GM20000 (cell line): Measurements from ENCODE around the gene P2RX6.

Source experiments
- DNase-seq: peaks from one replicate; pipeline ENCODE4 v3.0.0; 2012; ENCODE audit warnings: low spot score
- TF ChIP-seq, protein P1 (sequence below): IDR thresholded peaks from 2 replicates; pipeline ENCODE4 v1.5.1; 2012; ENCODE audit warnings: mild to moderate bottlenecking, control low read depth; ENCODE audit errors: extremely low read depth, missing control alignments

The P2RX6 gene

DNA sequence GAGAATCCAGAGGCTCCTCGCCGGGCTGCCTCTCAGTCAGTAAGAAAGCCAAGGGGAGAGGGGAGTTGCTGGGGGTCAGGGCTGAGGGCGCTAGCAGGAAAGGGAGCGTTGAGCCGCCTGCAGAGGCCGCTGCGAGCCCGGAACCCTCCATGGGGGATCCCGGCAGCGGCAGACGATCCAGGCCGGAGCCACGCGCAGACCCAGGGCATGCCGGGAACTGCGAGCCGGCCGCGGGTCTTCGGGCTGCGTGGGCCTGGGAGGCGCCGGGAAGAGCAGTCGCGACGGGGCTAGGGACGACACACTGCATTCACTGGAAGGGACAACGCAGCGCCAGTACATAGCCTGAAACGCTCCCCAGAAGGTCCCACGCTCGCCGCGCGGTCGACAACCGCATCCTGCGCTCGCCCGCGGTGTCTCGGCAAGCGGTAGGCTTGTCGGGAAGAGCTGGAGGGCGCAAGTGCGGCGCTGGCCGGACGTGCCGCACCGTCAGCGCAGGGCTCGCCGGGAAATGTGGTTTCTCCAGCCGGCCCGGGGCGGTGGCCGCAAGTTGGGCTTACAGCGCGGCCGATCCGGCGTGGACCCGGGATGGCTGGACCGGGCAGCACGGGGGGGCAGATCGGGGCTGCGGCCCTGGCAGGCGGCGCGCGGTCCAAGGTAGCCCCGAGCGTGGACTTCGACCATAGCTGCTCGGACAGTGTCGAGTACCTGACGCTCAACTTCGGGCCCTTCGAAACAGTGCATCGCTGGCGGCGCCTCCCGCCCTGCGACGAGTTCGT, 33.0 kb upstream of the P2RX6 start, which contains the start of gene LZTR1:
LZTR1 (plus strand) TSS at position 511 of the 776 bp plus-strand sequence; CDS start at position 586, 75 bp downstream.
- DNase-seq = peak; percentile 94
- TF ChIP-seq, protein P1, sequence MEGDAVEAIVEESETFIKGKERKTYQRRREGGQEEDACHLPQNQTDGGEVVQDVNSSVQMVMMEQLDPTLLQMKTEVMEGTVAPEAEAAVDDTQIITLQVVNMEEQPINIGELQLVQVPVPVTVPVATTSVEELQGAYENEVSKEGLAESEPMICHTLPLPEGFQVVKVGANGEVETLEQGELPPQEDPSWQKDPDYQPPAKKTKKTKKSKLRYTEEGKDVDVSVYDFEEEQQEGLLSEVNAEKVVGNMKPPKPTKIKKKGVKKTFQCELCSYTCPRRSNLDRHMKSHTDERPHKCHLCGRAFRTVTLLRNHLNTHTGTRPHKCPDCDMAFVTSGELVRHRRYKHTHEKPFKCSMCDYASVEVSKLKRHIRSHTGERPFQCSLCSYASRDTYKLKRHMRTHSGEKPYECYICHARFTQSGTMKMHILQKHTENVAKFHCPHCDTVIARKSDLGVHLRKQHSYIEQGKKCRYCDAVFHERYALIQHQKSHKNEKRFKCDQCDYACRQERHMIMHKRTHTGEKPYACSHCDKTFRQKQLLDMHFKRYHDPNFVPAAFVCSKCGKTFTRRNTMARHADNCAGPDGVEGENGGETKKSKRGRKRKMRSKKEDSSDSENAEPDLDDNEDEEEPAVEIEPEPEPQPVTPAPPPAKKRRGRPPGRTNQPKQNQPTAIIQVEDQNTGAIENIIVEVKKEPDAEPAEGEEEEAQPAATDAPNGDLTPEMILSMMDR = peak; percentile 76

DNA sequence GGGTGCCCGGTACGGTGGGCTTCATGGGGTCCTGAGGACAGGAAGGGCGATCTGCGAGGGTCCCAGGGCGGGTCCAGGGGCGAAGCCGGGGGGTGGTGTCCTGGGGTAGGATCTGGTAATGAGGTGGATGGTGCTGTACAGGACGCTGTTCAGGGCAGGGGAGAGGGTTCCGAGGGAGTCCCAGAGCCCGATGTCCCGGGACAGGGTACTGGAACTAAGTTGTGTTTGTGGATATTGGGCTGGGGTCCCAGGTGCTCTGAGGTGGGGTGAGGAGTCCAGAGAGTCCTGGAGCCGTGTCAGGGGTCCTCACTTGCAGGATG, 32.4 kb upstream of the P2RX6 start:
- TF ChIP-seq, protein P1 = no peak

DNA sequence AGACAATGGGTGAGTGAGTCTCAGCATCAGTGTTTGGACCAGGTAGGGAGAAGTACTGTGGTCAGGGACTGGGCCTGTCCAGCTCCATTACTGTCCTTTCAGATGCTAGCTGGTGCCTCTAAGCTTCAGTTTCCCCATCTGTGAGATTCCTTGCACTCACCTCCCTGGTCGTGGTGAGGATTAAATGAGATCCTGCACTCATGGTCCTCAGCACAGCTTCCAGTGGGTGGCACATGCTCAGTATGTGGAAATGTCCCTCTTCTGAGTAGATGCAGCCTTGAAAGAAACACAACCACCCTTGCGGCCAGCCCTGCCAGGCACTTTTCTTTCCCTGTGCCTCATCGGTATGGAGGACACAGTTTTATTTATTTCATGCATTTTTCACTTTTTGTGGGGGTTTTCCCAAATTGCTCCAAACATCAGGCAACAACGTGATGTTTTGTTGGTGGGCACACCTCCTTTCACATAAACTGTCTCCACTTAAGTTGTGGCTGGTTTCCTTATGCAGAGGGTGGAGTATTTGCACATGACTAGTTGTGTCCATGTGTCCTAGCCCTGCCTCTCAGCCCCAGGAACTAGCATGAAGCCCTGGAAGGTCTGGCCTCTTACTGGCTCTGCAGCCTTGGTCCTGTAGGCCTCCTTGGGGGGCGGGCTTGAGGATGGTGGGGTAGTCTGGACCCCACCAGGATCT, 31.7 kb upstream of the P2RX6 start:
- TF ChIP-seq, protein P1 = no peak
- DNase-seq = no peak

More for the DNA sequence above, 32.4 kb upstream of the P2RX6 start:
- no peak for DNase-seq

DNA sequence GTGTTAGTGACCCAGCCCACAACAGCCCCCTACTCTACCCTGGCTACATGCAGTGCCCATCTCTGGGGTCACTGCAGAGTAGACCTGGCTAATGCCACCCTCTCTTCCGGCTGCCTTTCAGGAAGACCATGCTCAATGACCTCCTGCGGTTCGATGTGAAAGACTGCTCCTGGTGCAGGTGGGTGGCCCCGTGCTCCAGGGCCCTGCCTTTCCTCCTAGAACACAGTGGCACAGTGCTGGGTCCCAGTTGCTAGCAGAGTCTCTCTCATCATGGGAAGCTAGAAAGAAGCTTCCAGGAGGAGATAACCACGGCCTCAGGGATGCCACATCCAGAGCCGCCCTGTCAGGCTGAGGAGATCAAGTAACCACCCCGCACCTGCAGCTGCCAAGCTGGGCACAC, 29.2 kb upstream of the P2RX6 start:
- TF ChIP-seq, protein P1 = no peak
- no peak for DNase-seq

DNA sequence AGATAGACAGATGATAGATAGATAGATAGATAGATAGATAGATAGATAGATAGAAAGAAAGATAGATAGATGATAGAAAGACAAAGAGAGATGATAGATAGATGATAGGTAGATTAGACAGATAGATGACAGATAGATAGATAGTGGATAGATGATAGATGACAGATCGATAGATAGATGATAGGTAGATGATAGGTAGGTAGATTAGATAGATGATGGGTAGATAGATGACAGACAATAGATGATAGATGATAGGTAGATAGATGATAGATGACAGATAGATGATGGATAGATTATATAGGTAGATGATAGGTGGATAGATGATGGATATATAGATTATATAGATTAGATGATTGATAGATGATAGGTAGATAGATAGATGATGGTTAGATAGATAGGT, 28.6 kb upstream of the P2RX6 start:
- DNase-seq = no peak
- TF ChIP-seq, protein P1 = no peak

DNA sequence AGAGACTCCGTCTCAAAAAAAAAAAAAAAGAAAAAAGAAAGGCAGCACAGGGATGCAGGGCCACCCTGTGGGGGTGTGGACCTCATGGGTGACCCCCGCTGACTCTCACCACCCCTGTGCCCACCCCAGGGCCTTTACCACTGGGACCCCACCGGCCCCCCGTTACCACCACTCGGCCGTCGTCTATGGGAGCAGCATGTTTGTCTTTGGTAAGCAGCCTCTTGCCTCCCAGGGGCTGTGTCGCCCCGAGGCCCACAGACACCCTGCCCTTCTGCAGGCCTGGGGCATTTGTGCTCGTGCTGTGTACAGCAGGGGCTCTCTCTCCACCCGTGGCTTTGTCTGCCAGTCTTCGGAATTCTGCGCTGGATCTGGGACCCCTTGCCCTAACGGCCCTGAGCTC, 27.6 kb upstream of the P2RX6 start:
- no peak for DNase-seq
- TF ChIP-seq, protein P1 = no peak

DNA sequence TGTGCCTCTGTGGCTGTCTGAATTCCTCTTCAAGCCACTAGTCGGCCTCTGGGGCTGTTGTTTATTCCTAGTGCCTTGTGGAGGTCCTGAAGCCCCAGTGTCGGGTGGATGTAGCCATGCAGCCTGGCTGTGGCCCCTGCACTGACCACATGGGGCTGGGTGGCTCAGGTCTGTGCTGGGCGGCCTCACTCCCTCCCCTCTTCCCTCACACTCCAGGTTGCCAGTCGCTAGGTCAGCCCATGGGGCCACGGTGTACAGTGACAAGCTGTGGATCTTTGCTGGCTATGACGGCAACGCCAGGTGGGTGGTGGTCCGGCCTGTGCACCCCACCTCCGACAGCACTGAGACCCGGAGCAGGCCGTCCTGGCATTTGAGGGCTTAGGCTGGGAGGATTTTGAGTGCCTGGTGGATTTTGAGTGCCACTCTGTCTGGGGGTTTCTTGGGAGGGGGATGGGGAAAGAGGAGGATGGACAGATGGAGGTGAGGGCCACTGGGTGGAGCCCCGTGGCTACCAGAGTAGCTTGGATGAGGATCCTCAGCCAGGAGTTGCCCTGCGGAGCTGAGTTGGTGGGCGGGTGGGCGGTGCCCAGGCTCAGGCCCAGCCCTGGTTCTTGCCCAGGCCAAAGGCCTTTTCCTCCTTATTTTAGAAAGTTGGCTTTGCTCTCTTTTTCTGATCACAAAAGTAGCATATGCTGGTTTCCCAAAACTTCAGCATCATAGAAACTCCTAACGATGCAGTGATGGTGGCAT, 26.2 kb upstream of the P2RX6 start:
- DNase-seq = no peak
- TF ChIP-seq, protein P1 = no peak
